DMS114 treated with DMSO at 0.1 percent for 48 hours (cell line): ENCODE data around the gene DPF3.

ENCODE experiments used
- DNase-seq: peaks from one replicate; lab custom pipeline; 2025; ENCODE audit not compliant: unreplicated experiment; lab: John Stamatoyannopoulos, UW

DPF3 gene

GRCh38 chr14:72651081-72651480, 242.8 kb downstream of the DPF3 start:
- DNase-seq = no peak

- DNase-seq = no peak
Measured at GRCh38 chr14:72649603-72650227, 244.2 kb downstream of the DPF3 start.

GRCh38 chr14:72647782-72648181, 246.1 kb downstream of the DPF3 start:
- DNase-seq = no peak

- no peak for DNase-seq
Measured at GRCh38 chr14:72646861-72647528, 246.9 kb downstream of the DPF3 start.

GRCh38 chr14:72645706-72646105, 248.2 kb downstream of the DPF3 start:
- DNase-seq = no peak

- no peak for DNase-seq
Measured at GRCh38 chr14:72644758-72645489, 249.0 kb downstream of the DPF3 start.

- DNase-seq = no peak
Measured at GRCh38 chr14:72644038-72644437, 249.9 kb downstream of the DPF3 start.

- no peak for DNase-seq
Measured at GRCh38 chr14:72643317-72643801, 250.5 kb downstream of the DPF3 start.

- no peak for DNase-seq
Measured at GRCh38 chr14:72640911-72641485, 252.9 kb downstream of the DPF3 start.

GRCh38 chr14:72638021-72638420, 255.9 kb downstream of the DPF3 start:
- DNase-seq = no peak

GRCh38 chr14:72636871-72637270, 257.0 kb downstream of the DPF3 start:
- no peak for DNase-seq

- DNase-seq = no peak
Measured at GRCh38 chr14:72636094-72636493, 257.8 kb downstream of the DPF3 start.

GRCh38 chr14:72634691-72635616, 258.9 kb downstream of the DPF3 start:
- no peak for DNase-seq

GRCh38 chr14:72633551-72633950, 260.4 kb downstream of the DPF3 start:
- DNase-seq = no peak

GRCh38 chr14:72632727-72633126, 261.2 kb downstream of the DPF3 start:
- no peak for DNase-seq

- no peak for DNase-seq
Measured at GRCh38 chr14:72631401-72631800, 262.5 kb downstream of the DPF3 start.

- no peak for DNase-seq
Measured at GRCh38 chr14:72630374-72630773, 263.5 kb downstream of the DPF3 start.

- no peak for DNase-seq
Measured at GRCh38 chr14:72629534-72629933, 264.4 kb downstream of the DPF3 start.

GRCh38 chr14:72625689-72626088, 268.2 kb downstream of the DPF3 start:
- DNase-seq = no peak

- DNase-seq = no peak
Measured at GRCh38 chr14:72621387-72622065, 272.4 kb downstream of the DPF3 start.
